ENCODE data around the gene ADGRB3.
"Not testable (repeated sequence)": the region's sequence is repeated elsewhere in the genome, so short reads cannot be mapped to it uniquely, and the experiment has no call there.

Gene ADGRB3

GRCh38 chr6:68650142-68650541 lies 15.1 kb downstream of the ADGRB3 start:
- no peak for DNase-seq (ENCODE audit: low spot score)

- DNase-seq (ENCODE audit: low spot score), result no peak
Observed at GRCh38 chr6:68651011-68651985, 16.2 kb downstream of the ADGRB3 start.

GRCh38 chr6:68652117-68652536 lies 17.0 kb downstream of the ADGRB3 start:
- no peak for DNase-seq (ENCODE audit: low spot score)

GRCh38 chr6:68653074-68653705 lies 18.1 kb downstream of the ADGRB3 start:
- DNase-seq (ENCODE audit: low spot score), result no peak

GRCh38 chr6:68653706-68654089 lies 18.6 kb downstream of the ADGRB3 start:
- no peak for DNase-seq (ENCODE audit: low spot score)

GRCh38 chr6:68654134-68654533 lies 19.1 kb downstream of the ADGRB3 start:
- no peak for DNase-seq (ENCODE audit: low spot score)

- DNase-seq (ENCODE audit: low spot score), result no peak
Observed at GRCh38 chr6:68655028-68655427, 19.9 kb downstream of the ADGRB3 start.

GRCh38 chr6:68657374-68658139 lies 22.5 kb downstream of the ADGRB3 start:
- no peak for DNase-seq (ENCODE audit: low spot score)

GRCh38 chr6:68658338-68658737 lies 23.3 kb downstream of the ADGRB3 start:
- DNase-seq (ENCODE audit: low spot score), result no peak

GRCh38 chr6:68673255-68673654 lies 38.2 kb downstream of the ADGRB3 start:
- no peak for DNase-seq (ENCODE audit: low spot score)

- no peak for DNase-seq (ENCODE audit: low spot score)
Observed at GRCh38 chr6:68675548-68675947, 40.5 kb downstream of the ADGRB3 start.

GRCh38 chr6:68676094-68676493 lies 41.0 kb downstream of the ADGRB3 start:
- not testable (repeated sequence) for DNase-seq (ENCODE audit: low spot score)

- DNase-seq (ENCODE audit: low spot score), result no peak
Observed at GRCh38 chr6:68677058-68677457, 42.0 kb downstream of the ADGRB3 start.

- no peak for DNase-seq (ENCODE audit: low spot score)
Observed at GRCh38 chr6:68679399-68679798, 44.3 kb downstream of the ADGRB3 start.

GRCh38 chr6:68680264-68680663 lies 45.2 kb downstream of the ADGRB3 start:
- DNase-seq (ENCODE audit: low spot score), result no peak

- DNase-seq (ENCODE audit: low spot score), result no peak
Observed at GRCh38 chr6:68689910-68690309, 54.8 kb downstream of the ADGRB3 start.

GRCh38 chr6:68691120-68691519 lies 56.0 kb downstream of the ADGRB3 start:
- DNase-seq (ENCODE audit: low spot score), result no peak

- DNase-seq (ENCODE audit: low spot score), result no peak
Observed at GRCh38 chr6:68693271-68693670, 58.2 kb downstream of the ADGRB3 start.

GRCh38 chr6:68695403-68695802 lies 60.3 kb downstream of the ADGRB3 start:
- no peak for DNase-seq (ENCODE audit: low spot score)

- no peak for DNase-seq (ENCODE audit: low spot score)
Observed at GRCh38 chr6:68695838-68696237, 60.8 kb downstream of the ADGRB3 start.

- DNase-seq (ENCODE audit: low spot score), result no peak
Observed at GRCh38 chr6:68697394-68697793, 62.3 kb downstream of the ADGRB3 start.

- no peak for DNase-seq (ENCODE audit: low spot score)
Observed at GRCh38 chr6:68701159-68701558, 66.1 kb downstream of the ADGRB3 start.

GRCh38 chr6:68704485-68704884 lies 69.4 kb downstream of the ADGRB3 start:
- no peak for DNase-seq (ENCODE audit: low spot score)
